ENCODE results near the gene ACTN2.

Gene ACTN2

DNA sequence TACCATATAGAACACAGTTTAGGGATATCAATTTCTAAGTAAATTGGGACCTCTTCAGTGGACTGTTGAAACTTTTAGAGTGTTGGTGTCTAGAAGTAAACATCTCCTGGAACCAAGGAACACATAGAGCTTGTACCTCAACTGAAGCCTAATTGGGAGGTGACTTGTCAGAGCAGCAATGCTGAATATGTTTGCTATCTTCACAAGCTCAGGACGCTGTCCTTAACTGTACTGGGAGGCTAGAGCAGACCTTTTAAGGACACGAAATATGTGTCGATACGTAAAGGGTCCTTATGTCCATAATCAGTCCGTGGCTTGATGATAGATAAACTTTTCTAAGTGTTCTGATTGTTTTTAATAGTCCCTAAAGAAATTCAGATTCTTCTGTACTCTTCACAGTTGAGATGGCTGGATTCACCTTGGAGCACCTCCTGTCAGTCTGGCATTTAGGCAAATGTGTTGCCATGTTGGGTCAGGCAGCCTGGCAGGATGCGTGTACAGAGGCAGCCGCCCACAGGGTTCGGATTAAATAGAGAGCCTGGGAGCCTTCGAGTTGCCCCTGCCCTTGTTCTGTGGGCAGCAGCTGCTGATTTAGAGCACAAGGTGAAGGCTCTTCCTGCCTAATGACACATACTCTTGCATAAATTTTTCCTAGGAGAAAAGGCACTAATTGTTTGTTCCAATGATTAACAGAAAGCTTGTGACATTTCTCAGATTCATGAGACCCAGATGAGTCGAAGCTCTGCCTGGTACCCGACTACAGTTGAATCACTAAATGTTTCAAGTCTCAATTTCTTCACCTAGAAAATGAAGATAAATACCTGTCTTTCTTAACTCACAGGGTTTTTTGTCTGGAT, 3.6 kb downstream of the ACTN2 start:
- H3K4me3 ChIP-seq (ENCODE audit: control insufficient read depth, low read depth, low read length) = no peak overlapping the region
- no peak for DNase-seq (ENCODE audit: low read depth)
- no peak for TF ChIP-seq CTCF (IDR thresholded peaks at IDR 0.05; ENCODE audit: control insufficient read depth, insufficient read depth, low read depth, low read length, missing control alignments)

- H3K4me3 ChIP-seq (ENCODE audit: control insufficient read depth, low read depth, low read length) = no peak overlapping the region
- no peak for DNase-seq (ENCODE audit: low read depth)
- TF ChIP-seq CTCF (IDR thresholded peaks at IDR 0.05; ENCODE audit: control insufficient read depth, insufficient read depth, low read depth, low read length, missing control alignments) = no peak
Measured at GRCh38 chr1:236691348-236691747, 5.0 kb downstream of the ACTN2 start.

DNA sequence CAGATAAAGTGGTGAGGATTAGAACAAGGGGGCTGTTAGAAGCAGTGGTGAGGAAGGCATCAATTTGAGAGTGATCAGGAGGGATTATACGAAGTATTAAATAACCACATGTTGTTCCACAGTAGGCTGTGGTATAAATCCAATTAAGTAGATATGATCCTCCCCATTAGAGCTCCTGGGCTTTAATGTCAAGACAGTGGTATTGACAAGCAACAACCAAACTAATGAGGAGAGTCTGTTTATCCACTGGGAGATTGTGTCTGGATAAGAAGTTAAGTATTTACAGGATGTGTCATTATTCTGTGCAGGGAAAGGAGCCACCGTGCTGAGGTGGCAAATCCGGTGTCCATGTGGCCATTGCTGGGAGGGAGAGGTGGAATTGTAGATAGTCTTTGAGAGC, 5.8 kb downstream of the ACTN2 start:
- TF ChIP-seq CTCF (IDR thresholded peaks at IDR 0.05; ENCODE audit: control insufficient read depth, insufficient read depth, low read depth, low read length, missing control alignments) = no peak
- H3K4me3 ChIP-seq (ENCODE audit: control insufficient read depth, low read depth, low read length) = no peak overlapping the region
- DNase-seq (ENCODE audit: low read depth) = no peak

DNA sequence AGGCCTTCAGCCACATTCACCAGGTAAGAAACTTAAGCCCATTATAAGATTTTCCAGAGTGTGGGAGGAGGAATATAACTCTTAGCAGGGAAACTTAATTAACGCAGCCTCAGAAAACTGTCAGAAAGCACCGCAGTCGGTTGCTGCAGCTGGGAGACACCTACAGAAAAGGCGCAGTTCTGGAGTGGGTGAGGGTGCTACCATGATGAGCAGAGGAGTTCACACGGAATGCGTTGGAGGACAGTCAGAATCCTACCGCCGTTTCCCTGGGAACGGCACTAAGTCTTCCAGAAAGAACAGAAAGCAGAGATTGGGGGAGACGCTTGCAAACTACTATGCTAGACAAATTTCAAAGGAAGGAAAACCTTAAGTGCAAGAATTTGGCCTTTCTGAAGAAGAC, 6.4 kb downstream of the ACTN2 start:
- no peak for DNase-seq (ENCODE audit: low read depth)
- H3K4me3 ChIP-seq (ENCODE audit: control insufficient read depth, low read depth, low read length) = no peak overlapping the region
- no peak for TF ChIP-seq CTCF (IDR thresholded peaks at IDR 0.05; ENCODE audit: control insufficient read depth, insufficient read depth, low read depth, low read length, missing control alignments)

DNA sequence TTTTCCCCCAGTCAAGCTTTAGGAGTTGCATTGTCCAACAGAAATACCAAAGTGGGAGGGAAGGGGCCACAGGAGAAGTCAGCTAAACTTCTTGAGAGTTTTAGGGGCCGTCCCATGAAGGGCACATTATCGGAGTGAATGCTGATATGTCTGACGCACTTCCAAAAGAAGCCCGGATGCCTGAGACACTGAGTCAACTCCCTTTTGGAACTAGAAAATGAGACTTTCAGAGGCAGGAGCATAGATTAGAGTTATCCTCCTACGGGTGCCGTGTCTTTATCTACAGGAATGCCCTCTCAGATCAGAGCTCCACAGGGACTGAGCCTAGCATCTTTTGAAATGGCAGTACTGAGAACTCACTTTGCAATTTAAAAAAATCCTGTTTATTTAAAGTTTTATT, 13.1 kb downstream of the ACTN2 start:
- no peak for TF ChIP-seq CTCF (IDR thresholded peaks at IDR 0.05; ENCODE audit: control insufficient read depth, insufficient read depth, low read depth, low read length, missing control alignments)
- no peak for DNase-seq (ENCODE audit: low read depth)
- no peak overlapping the region for H3K4me3 ChIP-seq (ENCODE audit: control insufficient read depth, low read depth, low read length)

DNA sequence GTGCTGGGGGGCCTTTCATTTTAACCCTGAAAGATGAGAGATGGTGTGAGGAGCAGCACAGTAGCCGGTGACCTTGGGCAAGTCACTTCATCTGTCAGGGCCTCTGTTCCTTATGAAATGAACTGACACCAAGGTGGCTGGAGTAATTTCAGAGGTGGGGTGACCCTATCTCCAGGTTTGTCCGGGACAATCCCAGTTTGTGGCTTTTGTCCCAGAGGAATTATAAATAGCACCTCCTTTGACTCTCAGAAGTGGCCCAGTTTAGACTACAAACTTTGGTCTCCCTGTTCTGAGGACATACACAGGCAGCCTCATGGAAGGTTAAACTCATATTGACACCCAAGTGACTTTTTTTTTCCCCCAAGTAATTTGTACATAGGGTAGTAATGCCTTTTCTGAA, 14.6 kb downstream of the ACTN2 start:
- no peak overlapping the region for H3K4me3 ChIP-seq (ENCODE audit: control insufficient read depth, low read depth, low read length)
- DNase-seq (ENCODE audit: low read depth) = no peak
- TF ChIP-seq CTCF (IDR thresholded peaks at IDR 0.05; ENCODE audit: control insufficient read depth, insufficient read depth, low read depth, low read length, missing control alignments) = no peak

Data from AG09309 (cell line).